GM12801 (cell line): ENCODE results near the gene FBRSL1.

Experiments
- CTCF ChIP-seq: IDR thresholded peaks from one replicate; pipeline ENCODE4 v1.5.1; 2011; ENCODE audit warnings: control low read depth; ENCODE audit not compliant: insufficient read length; ENCODE audit errors: extremely low read depth

FBRSL1 gene

GRCh38 chr12:132446633-132447326 lies 43.2 kb upstream of the FBRSL1 start:
- TF ChIP-seq CTCF = no peak

- no peak for TF ChIP-seq CTCF
These were observed 42.6 kb upstream of the FBRSL1 start for GRCh38 chr12:132447327-132447720.

GRCh38 chr12:132447731-132448462 lies 42.1 kb upstream of the FBRSL1 start:
- TF ChIP-seq CTCF = no peak

- no peak for TF ChIP-seq CTCF
These were observed 41.5 kb upstream of the FBRSL1 start for GRCh38 chr12:132448463-132448820.

DNA sequence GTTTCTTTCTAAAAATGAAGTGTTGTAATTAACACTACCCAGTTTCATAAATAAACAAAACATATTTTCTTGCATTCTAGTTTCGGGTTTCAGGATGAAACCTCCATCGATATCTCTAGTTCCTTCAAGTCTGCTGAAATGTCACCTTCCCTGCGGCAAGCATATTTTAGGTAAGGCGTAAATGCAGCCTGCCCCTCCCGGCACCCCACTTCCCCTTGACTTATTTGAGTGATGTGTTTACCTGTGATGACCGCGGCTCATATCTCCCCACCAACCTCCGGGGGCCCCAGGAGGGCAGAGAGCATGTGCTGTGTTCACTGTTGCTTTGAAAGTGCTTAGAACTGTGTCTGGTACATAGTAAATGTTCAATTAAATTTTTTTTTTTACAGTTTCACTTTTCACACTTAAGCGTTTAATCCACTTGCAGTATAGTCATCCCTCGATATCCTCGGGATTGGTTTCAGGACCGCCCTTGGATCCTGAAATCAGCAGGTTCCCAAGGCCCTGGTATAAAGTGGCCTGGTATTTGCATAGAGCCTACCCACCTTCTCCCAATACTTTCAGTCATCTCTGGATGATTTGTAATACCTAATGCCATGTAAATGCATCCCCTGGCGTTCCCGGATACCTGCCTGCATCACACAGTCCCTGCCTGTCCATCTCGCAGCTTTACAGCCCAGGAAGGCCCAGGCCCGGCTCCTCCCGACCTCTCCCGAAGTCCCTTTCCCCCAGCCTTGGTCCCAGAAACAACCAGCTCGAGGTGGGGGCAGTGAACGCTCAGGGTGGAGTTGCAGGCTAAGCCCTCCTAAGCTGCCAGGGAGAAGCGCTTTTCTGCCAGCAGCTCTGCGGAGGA lies 40.2 kb upstream of the FBRSL1 start:
- no peak for TF ChIP-seq CTCF

GRCh38 chr12:132450418-132451171 lies 39.4 kb upstream of the FBRSL1 start:
- no peak for TF ChIP-seq CTCF
